Right renal cortex interstitium (tissue), 3 donors: Measurements from ENCODE around the gene NPFF. TPM values are rescaled to one million over a fixed set of nuclear protein-coding genes. Genes with fewer than 3 reads are reported as not detected.
"Not testable (repeated sequence)": the region's sequence is repeated elsewhere in the genome, so short reads cannot be mapped to it uniquely, and the experiment has no call there.

Experiments
- DNase-seq, 3 donors: peaks; one replicate each; pipeline ENCODE4 v3.0.0-alpha.2; 2013; ENCODE audit warnings: low read depth in 3 of 3, low spot score in 2 of 3
- polyA plus RNA-seq, 3 donors: library from polyadenylated mRNA; unstranded; fragments of 120-200 nt; gene quantifications; one replicate each; pipeline ENCODE4 v1.2.1, GENCODE V29; 2013; ENCODE audit not compliant: insufficient read length in 3 of 3

The NPFF gene
- polyA plus RNA-seq, 3 donors, result 0.40 to 1.4 (median 0.61) TPM

- DNase-seq, result no peak
Measured at GRCh38 chr12:53497461-53497860, 9.8 kb downstream of the NPFF start.

GRCh38 chr12:53496752-53497032 is 10.6 kb downstream of the NPFF start:
- DNase-seq, result no peak

GRCh38 chr12:53495903-53496751 is 11.2 kb downstream of the NPFF start:
- DNase-seq, result no peak

GRCh38 chr12:53493610-53494391 is 13.5 kb downstream of the NPFF start:
- no peak for DNase-seq

- peak; percentile 76 to 92 (median 91) for DNase-seq
Measured at GRCh38 chr12:53492830-53493609, 14.3 kb downstream of the NPFF start.

GRCh38 chr12:53492188-53492587 is 15.1 kb downstream of the NPFF start:
- no peak for DNase-seq

- DNase-seq, result no peak
Measured at GRCh38 chr12:53489242-53489864, 17.9 kb downstream of the NPFF start.

- DNase-seq, result no peak
Measured at GRCh38 chr12:53486736-53487487, 20.4 kb downstream of the NPFF start.

- no peak for DNase-seq
Measured at GRCh38 chr12:53485955-53486735, 21.1 kb downstream of the NPFF start.

GRCh38 chr12:53484686-53485575 is 22.4 kb downstream of the NPFF start:
- DNase-seq, result no peak

GRCh38 chr12:53483979-53484377 is 23.3 kb downstream of the NPFF start:
- DNase-seq, result no peak

GRCh38 chr12:53483225-53483978 is 23.9 kb downstream of the NPFF start:
- no peak for DNase-seq

GRCh38 chr12:53482626-53483168 is 24.6 kb downstream of the NPFF start:
- no peak for DNase-seq

- DNase-seq, result no peak
Measured at GRCh38 chr12:53481939-53482586, 25.2 kb downstream of the NPFF start.

- DNase-seq, result not testable (repeated sequence)
Measured at GRCh38 chr12:53481458-53481857, 25.8 kb downstream of the NPFF start.

GRCh38 chr12:53480491-53481442 is 26.5 kb downstream of the NPFF start:
- no peak for DNase-seq
